HG02943 (cell line): ENCODE results near the gene RFX3.
"Not testable (repeated sequence)": the region's sequence is repeated elsewhere in the genome, so short reads cannot be mapped to it uniquely, and the experiment has no call there.

Experiments used
- ATAC-seq: cut with Tn5 transposase; IDR thresholded peaks from one replicate; pipeline ENCODE4 v1.9.1; 2021; ENCODE audit warnings: mild to moderate bottlenecking, low read depth, moderate library complexity; ENCODE audit not compliant: unreplicated experiment

Gene RFX3

DNA sequence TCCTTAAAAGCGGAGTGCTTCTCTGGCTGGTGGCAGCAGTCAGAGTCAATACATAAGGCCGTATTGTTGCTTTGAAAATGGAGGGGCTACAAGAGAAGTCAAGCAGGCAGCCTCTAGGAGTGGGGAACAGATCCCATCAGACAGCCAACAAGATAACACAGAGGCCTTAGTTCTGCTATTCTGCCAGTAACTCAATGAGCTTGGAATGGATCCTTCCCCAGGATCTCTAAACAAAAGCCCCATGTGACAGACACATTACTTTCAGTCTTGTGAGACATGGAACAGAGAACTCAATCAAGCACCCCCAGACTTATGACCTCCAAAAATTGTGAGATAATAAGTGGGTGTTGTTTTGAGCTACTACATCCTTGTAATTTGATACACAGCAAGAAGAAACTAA, 158.6 kb downstream of the RFX3 start:
- no peak for ATAC-seq

DNA sequence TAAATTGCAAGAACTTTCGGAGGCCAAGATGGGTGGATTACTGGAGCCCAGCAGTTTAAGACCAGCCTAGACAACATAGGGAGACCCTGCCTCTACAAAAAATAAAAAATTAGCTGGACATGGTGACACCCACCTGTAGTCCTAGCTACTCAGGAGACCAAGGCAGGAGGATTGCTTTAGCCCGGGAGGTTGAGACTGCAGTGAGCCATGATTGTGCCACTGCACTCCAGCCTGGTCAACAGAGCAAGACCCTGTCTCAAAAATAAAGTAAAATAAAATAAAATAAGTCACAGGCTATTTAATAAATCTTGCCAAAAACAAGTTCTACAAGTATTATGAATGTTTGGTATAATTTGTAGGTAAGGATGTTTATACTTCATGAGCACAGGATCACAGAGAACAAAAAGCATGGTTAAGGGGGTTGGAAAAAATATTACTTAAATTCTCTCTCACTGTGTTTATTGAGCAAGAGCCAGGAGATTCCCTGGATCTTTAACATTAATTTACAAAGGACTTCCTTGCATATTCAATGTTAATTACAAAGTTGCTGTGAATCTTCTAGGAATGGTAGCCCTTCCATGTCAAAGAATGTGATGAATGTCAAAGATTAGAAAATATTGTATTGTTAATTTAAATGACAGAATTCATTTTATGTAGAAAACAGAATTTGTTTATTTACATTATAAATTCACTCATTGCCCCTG, 164.0 kb downstream of the RFX3 start:
- no peak for ATAC-seq

DNA sequence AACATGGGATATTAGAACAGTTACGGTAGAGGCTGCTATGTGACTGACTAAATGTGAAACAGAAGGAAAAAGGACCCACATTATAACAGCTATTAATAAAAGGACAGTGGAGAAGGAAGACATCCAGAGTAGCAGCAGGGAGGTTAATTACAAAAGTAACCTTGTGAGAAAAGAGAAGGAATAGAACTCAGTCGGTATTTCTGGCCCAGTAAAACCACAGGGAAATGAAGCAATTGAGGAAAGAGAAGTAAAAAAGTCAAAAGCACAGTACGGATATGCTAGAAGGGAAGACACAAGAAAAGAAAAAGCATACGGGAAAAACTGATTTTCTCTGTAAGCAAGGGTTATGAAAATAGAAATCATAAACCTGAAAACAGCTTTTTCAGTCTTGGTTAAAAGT, 164.7 kb downstream of the RFX3 start:
- no peak for ATAC-seq

DNA sequence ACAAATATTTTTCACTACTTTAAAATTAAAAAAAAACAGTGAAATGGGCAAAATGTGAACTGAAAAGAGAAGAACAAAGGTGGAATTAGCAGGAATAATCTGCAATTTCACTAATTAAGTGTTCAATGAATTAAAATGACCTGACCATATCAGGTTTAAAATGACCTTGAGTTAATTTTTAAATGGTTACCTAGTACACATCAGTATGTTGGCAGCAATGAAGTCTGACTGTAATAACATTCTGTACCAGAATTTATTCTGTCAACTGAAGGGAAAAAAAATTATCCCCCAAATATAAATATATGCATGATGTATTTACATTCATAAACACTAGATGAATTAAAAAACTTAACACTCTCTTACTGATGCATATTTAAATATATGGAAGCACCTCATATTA, 165.6 kb downstream of the RFX3 start:
- no peak for ATAC-seq

DNA sequence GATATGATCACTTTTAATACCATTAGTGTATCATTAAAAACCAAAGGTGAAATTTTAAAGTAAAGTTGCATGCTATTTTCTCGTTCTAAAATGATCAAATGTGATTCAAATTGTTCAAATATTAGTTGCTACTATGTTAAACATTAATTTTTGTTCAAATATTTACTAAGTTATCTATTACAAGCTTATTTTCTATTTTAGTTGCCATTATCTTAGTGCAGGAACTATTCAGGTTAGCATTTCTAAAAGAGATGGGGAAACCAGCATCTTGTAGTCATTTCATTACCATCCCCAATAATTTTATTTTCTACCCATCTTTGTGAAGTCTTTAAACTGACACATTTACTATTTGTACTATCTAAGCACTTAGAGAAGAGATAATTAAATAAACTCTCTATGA, 166.0 kb downstream of the RFX3 start:
- no peak for ATAC-seq

DNA sequence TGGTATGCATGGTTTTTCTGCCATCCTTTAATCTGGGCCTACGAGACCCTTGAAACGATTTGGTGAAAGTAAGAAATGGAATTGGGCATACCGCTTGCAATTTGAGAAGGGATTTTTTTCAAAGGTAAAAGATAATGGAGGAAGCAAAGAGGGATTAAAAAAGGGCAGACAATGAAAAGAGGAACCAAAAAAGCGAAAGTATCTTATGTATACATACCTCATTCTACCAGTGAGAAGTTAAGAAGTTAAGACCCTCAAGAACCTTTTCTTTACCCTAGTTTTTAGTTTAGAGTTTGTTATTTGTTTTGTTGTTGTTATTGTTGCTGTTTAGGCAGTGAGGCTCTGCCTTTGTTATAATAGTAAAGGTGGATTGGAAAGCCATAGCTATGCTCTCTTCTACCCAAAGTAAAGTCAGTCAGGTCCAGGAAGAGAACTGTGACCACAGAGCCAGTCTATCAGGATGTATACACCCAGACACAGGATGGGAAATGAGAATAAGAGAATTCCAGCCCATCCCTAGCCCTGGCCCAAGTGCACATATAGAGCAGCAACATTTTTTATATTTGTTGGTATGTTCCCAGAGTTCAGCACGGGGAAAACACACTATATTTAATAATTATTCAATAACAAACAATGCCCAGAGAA, 166.6 kb downstream of the RFX3 start:
- ATAC-seq: no peak

DNA sequence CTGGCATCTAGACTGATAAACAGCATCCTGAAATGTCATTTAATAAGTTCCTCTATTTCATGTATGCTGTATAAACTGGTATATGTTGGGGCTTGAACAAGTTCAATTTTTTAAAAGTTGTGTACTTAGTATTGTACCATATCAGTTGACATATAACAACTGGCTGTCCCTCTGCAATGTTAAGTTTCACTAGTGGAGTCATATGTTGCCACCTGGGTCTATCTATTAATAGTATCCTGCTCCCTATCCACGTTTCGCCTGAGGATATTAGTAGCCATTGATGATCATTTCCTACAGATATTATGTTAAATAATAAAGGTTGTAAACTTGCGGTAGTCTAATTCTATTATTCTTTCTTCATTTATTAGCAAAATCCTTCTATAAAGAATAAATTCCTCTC, 177.6 kb downstream of the RFX3 start:
- no peak for ATAC-seq

DNA sequence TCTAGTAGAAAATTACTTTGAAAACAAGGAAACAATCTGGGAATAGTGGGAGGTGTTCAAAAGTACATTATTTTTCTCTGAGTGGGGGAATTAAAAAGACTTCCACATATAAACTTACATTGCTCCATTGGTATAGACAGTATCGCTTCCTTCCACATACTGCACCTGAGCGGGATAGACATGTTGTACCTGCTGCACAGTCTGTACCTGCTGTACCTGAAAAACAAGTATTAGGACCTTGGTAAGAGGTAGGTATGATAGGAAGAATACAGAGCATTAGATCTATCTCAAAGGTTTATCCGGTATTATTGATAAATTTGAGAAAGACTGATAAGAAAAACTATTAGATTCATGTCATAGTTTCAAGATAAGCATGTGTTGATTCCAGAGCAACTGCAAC, 179.3 kb downstream of the RFX3 start:
- ATAC-seq: no peak

DNA sequence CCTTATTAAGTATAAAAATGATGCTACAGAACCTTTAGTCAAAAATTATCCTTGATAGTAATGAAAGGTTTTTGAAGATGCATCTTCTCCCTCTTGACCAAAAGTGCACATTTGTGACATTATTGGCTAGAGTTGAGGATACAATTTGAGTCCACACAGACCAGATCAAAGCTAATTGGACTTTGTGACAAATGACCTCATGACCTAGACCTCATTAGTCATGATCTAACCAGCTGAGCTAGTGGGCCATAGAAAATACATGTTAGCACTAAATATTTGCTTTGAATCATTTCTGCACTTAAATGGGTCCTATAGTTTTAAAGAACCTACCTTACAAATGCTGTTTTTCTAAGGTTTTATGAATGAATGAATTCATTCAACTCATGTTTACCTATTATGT, 182.1 kb downstream of the RFX3 start:
- no peak for ATAC-seq

DNA sequence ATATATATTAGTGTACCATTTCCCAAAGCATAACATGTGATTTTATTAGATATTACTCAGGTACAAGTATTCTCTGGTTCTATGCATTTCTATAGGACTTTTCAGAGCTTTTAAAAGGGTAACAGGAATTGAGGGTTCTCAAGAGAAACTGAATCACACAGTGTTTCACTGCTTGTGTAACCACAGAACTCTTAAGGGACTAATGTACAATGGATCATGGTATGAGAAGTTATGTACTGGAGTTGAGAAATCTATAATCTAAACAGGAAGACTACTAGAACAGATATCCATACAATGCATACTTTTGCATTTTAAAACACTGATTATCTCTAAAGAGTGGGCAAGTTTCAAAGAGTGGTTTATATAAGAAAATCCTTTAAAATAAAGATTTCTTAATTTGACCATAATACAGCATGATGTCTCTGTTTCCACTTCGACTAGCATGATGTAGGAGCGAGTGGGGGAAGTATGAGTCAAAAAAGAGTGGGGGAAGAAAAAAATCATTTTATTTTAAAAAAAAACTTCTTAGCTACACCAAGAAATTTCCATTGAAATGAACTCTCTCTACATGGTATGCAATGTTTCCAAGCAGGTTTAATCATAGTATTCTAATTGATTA, 183.5 kb downstream of the RFX3 start:
- no peak for ATAC-seq

DNA sequence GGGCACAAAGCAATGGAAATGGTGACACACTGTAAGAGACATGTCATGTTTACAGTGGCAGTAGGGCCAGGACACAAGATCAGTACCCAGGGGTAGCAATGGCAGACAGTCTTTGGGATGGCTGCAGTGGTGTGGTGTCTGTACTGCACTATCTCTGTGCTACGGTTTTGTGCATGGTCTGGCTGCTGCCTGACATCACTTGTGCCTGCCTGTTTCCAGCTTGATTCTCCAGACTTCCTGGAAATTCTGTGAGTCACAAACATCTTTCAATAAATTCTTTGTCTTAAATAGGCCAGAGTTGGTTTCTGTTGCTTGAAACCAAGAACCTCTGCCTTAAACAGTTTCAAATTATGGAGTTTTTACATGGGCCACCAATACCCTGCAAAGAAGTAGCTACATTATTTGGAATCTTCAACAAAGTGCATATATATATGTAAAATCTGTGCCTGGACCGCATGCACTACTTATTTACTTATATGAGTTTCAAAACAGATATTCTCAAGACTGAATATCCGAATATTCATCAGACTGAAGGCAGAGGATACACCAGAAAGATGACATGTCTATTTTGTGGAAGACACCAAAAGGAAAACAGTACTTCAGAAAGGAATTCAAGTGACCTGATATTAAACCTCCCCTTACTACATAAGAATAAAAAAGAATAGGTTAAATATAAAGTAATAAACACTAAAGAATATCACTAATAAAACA, 188.1 kb downstream of the RFX3 start:
- no peak for ATAC-seq

DNA sequence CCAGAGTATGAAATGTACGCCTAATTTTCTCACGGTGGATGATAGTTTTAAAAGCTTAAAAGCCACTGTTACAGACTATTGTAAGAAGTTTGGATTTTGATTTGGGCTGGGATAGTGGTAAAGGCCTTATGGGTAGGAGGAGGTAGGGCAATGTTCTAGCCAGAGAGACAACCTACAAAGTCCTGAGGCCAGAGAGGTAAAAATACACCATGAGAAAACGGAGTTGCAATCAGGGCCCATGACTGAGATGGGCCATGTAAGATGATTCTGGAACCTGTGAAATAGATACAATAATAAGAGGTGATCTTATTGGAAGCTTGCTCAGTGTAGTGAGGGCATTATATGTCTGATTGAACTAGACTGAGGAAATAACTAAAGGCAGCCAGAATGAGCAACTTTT, 188.8 kb downstream of the RFX3 start:
- no peak for ATAC-seq

DNA sequence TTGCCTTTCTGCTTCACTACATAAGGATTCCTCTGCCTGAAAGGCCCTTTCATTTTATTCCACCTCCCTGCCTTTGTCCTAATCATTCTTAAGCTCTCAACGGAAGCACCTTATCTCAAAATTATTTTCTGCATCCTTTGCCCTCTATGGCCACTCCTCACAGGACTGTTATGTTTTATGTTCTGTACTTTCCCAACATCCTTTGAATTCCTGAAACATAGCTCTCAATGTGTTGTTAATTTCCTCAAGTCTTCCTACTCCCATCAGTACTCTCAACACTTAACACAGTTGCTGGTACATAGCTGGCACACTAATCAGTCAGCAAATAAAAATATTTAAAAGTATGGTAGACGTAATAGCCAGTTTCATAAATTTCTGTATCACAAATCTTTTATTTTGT, 193.0 kb downstream of the RFX3 start:
- ATAC-seq: no peak

DNA sequence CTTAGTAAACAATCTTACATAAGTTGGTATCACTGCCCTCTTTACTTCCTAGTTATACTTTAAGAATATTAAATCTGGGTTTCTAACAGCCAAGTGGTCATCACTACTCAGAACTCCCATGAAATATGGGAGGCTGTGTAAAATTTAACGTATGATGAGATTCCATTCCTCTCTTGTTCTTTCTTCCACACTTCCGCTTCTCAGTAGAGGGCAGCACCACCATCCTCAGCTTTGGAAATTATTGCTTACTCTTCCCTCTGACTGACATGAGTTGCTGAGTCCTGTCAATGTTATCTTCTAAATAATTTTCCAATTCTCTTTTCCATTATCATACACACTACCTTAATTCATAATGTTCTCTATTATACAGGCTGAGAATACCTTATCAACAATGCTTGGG, 194.0 kb downstream of the RFX3 start:
- ATAC-seq: no peak

DNA sequence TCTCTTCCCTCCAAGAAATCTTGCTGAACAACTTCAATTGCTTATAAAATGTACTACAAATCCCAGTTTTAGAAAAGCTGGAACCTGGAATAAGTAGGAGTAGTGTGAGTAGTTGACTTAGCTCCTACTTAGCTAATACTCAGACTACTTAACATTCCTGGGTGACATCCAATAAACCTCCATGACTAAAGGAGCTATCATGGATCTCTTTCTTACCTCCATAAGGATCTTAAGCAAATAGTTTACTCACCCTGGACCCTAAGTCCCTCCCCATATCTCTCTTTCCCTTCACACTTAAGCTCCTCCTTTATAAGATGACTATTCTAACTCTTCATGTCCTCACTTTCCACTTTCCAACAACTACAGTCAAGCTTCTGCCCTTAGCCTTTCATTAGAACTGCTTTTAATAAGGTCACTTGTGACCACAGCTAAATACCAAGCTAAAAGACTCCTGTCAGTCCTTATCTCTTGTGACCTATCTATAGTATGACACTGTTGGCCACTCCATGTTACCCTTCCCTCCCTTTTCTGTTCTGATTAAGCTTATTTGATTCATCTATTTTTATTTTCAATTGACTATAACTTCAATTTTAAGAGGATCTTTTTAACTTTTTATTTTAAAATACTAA, 194.9 kb downstream of the RFX3 start:
- no peak for ATAC-seq

DNA sequence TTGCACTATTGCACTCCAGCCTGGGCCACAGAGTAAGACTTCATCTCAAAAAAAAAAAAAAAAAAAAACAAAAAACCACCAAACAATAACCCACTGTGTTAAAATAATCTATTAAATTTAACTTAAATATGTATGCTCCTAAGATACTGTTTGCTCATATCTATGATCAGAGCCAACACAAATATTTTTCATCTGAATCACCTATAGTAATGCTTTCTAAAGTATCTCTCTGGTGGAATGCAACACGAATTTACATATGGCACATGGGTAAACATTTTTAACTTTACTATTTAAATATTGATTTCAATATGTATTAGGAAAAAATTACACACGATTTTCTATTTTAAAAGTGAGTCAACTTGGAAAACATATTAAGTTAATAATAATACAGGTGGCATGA, 196.4 kb downstream of the RFX3 start:
- ATAC-seq: no peak

DNA sequence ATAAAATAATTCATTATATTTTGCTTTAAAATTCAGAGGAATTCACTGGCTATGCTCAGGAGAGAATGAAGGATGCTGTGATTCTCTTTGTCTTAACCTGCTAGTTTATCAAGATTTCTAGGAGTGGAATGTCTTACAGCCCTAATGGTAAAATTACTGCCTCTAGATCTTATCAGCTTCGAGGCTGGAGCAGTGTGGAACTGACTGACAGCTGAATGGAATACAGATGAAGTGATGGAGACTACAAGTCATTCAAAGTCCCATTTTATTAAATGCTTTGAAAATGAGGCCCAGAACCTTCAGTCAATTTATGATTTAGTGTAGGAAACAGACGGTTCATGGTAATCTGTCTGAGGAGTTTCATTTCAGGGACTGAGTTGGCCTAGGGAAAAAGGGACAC, 202.1 kb downstream of the RFX3 start:
- ATAC-seq: no peak

DNA sequence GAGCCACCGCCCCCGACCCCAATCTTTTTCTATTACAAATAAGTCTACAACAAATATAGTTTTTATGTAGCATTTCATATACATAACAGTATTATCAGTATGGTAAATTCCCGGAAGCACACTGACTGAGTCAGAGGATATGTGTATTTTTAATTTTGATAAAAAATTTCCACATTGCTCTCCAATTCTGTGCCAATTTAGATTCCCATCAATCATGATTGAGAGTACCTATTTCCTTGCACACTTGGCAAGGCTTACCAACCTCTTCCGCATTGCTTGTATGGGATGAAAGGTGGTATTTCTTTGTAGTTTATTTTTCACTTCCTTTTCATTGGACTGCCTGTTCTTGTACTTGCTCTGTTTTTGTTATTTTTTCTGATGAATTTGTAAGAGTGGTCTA, 204.6 kb downstream of the RFX3 start:
- no peak for ATAC-seq

DNA sequence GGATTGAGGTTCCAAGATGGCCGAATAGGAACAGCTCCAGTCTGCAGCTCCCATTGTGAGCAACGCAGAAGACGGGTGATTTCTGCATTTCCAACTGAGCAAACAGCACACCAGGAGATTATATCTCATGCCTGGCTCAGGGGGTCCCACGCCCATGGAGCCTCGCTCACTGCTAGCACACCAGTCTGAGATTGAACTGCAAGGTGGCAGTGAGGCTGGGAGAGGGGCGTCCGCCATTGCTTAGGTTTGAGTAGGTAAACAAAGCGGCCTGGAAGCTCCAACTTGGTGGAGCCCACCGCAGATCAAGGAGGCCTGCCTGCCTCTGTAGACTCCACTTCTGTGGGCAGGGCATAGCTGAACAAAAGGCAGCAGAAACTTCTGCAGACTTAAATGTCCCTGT, 213.2 kb downstream of the RFX3 start:
- ATAC-seq: not testable (repeated sequence)

DNA sequence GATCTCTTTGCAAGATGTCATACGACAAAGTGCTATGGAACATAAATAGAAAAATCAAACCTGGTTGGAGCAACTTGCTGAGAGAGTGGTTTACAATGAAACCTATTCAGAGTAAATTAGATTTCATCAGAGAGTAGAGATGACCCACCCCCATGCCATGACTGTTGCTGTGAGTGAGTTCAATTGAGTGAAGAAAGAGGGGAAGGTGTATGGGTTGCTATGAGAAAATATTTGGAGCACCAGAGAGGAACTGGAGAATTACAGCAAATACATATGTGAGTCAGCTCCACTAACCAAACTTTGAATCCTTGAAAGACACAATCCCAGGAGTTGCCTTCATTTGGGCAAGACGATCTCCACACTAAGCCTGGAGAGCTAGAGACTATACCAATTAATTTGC, 217.2 kb downstream of the RFX3 start:
- ATAC-seq: no peak

DNA sequence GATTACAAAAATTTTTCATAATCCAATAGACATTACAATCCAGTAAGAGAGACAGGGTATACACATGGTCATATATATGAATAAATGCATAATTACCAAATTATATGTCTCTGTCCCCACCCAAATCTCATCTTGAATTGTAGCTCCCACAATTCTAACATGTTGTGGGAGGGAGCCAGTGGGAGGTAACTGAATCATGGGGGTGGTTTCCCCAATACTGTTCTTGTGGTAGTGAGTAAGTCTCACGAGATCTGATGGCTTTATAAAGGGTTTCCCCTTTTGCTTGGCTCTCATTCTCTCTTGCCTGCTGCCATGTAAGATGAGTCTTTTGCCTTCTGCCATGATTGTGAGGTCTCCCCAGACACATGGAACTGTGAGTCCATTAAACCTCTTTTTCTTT, 221.4 kb downstream of the RFX3 start:
- ATAC-seq: not testable (repeated sequence)
